ENCODE results near the gene MYH11. TPM values are rescaled to one million over a fixed set of nuclear protein-coding genes. Genes with fewer than 3 reads are reported as not detected.
"Not testable (repeated sequence)": the region's sequence is repeated elsewhere in the genome, so short reads cannot be mapped to it uniquely, and the experiment has no call there.

Gene MYH11
- total RNA-seq, 4 donors from 2014 or later: 13.7 to 139 (median 39.0) TPM

DNA sequence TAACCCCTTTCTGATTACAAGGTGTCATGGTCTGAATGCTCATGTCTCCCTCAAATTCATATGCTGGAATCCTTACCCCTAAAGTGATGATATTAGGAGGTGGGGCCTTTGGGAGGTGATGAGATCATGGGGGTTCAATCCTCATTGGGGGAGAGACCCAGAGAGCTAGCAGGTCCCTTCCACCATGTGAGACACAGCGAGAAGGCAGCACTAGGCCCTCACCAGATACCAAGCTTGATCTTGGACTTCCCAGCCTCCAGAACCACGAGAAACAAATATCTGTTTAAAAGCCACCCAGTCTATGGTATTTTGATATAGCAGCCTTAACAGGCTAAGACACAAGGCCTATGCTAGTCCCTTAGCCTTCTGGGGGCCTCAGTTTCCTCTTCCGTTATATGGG is 45.9 kb downstream of the MYH11 start:
- H3K4me3 ChIP-seq (ENCODE audit: low read depth, poor library complexity, severe bottlenecking): no peak overlapping the region
- WGBS, 2 donors: 91 to 97% methylated on average over 3 of the region's 3 CpGs
- TF ChIP-seq, protein P1, sequence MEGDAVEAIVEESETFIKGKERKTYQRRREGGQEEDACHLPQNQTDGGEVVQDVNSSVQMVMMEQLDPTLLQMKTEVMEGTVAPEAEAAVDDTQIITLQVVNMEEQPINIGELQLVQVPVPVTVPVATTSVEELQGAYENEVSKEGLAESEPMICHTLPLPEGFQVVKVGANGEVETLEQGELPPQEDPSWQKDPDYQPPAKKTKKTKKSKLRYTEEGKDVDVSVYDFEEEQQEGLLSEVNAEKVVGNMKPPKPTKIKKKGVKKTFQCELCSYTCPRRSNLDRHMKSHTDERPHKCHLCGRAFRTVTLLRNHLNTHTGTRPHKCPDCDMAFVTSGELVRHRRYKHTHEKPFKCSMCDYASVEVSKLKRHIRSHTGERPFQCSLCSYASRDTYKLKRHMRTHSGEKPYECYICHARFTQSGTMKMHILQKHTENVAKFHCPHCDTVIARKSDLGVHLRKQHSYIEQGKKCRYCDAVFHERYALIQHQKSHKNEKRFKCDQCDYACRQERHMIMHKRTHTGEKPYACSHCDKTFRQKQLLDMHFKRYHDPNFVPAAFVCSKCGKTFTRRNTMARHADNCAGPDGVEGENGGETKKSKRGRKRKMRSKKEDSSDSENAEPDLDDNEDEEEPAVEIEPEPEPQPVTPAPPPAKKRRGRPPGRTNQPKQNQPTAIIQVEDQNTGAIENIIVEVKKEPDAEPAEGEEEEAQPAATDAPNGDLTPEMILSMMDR (IDR thresholded peaks at IDR 0.05): no peak
- TF ChIP-seq POLR2A (IDR thresholded peaks at IDR 0.05): no peak
- intact Hi-C loops (cut with DNase I; ENCODE audit: low total_unique reads): no loop called here
- no peak for DNase-seq (ENCODE audit: low spot score in 2 of 2)

DNA sequence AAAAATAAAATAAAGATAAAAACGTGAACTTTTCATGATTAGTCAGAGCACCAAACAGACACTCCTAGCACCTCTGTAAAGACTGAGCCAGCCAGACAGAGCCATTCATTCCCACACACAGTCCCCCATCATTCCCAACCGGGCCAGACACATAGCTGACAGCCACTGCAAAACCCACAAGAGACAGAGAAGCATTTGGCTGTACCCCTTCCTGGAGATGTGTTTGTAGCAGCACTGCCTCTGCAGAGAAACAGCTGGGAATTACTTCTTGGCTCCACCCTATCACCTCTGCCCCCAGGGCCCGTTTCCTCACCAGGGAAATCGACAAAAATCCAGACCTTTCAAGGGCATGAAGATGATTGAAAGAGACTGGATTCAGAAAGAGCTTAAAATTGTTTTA is 46.4 kb downstream of the MYH11 start:
- 28 to 36% methylated on average over 4 of the region's 4 CpGs for WGBS, 2 donors
- no peak for DNase-seq (ENCODE audit: low spot score in 2 of 2)
- intact Hi-C loops (cut with DNase I; ENCODE audit: low total_unique reads): no loop called here
- TF ChIP-seq, protein P1 (IDR thresholded peaks at IDR 0.05): no peak
- no peak for TF ChIP-seq POLR2A (IDR thresholded peaks at IDR 0.05)
- H3K4me3 ChIP-seq (ENCODE audit: low read depth, poor library complexity, severe bottlenecking): no peak overlapping the region

DNA sequence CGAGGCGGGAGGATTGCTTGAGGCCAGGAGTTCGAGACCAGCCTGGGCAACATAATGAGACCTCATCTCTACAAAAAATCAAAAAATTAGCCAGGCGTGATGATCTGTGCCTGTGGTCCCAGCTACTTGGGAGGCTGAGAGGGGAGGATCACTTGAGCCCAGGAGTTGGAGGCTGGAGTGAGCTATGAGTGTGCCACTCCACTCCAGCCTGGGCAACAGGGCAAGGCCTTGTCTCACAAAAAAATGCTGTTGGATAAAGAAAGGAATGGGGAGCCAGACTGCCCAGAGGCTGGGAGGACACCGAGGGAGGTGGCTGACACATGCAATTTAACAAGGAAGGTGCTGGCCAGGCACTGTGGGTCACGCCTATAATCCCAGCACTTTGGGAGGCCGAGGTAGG is 47.5 kb downstream of the MYH11 start:
- intact Hi-C loops (cut with DNase I; ENCODE audit: low total_unique reads); DNase-seq (ENCODE audit: low spot score in 2 of 2): not testable (repeated sequence)
- 83 to 84% methylated on average over 7 of the region's 7 CpGs for WGBS, 2 donors

DNA sequence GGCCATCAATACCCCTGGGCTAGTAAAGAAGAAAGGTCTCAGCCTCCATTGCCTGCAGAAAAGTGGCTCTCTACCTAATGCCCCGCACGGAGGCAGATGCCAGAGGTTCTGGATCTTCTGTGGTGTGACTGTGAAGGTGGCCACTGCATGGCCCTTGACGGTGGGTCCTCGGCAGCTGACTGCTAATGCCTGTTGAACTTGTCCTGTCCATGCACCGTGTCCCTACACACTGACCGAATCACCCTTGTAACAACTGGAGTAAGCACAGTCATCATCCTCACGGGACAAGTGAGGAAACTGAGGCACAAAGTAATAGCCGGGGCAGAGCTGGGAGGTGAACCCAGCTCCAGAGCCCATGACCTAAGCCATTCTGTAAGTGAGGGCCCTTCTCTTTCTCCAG is 48.8 kb downstream of the MYH11 start:
- no peak for TF ChIP-seq POLR2A (IDR thresholded peaks at IDR 0.05)
- TF ChIP-seq, protein P1 (IDR thresholded peaks at IDR 0.05): no peak
- no peak for DNase-seq (ENCODE audit: low spot score in 2 of 2)
- no peak overlapping the region for H3K4me3 ChIP-seq (ENCODE audit: low read depth, poor library complexity, severe bottlenecking)
- intact Hi-C loops (cut with DNase I; ENCODE audit: low total_unique reads): no loop called here
- WGBS, 2 donors: 93 to 97% methylated on average over 8 of the region's 8 CpGs

More for the DNA sequence above, 47.5 kb downstream of the MYH11 start:
- H3K4me3 ChIP-seq (ENCODE audit: low read depth, poor library complexity, severe bottlenecking): not testable (repeated sequence)

DNA sequence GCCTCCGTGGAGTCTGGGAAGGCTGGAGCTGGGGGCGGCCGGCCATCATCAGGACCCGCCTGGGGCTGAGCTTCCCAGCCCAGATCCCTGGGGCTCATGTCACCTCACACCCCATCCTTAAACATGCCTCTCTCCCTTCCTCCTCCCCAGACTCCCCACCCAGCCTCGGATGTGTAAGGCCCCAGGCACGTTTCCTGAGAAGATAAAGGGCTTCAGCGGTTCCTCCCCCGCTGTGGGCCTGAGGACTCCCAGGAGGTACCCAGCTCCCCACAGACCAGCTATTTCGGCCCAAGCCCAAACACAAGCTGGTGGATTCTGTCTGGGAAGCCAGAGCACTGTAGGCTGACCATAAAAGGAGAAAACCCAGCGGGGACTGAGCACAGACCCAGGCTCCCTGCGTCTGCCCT is 49.2 kb downstream of the MYH11 start:
- intact Hi-C loops (cut with DNase I; ENCODE audit: low total_unique reads): no loop called here
- no peak for TF ChIP-seq POLR2A (IDR thresholded peaks at IDR 0.05)
- no peak for DNase-seq (ENCODE audit: low spot score in 2 of 2)
- 66 to 69% methylated on average over 11 of the region's 11 CpGs for WGBS, 2 donors
- no peak overlapping the region for H3K4me3 ChIP-seq (ENCODE audit: low read depth, poor library complexity, severe bottlenecking)

DNA sequence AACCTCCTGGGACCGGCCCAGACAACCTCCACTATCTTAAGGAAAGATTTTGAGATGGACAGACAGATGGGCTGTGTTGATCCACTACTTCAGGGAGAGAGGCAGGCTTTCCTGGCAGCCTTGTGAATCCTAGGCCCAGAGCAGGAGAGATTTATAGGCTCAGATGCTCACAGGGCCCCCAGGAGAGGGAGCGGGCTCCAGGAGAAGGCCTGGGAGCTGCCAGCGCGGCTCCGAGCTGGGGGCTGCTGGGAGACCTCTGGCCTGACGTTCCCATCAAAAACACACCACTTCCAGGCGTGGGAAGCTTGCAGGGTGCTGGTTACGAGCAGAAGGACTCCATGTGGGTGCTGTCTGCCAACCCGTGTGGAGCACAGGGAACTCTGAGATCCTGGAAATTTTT is 53.2 kb downstream of the MYH11 start:
- DNase-seq (ENCODE audit: low spot score in 2 of 2): no peak
- intact Hi-C loops (cut with DNase I; ENCODE audit: low total_unique reads): no loop called here
- no peak overlapping the region for H3K4me3 ChIP-seq (ENCODE audit: low read depth, poor library complexity, severe bottlenecking)
- TF ChIP-seq POLR2A (IDR thresholded peaks at IDR 0.05): no peak
- TF ChIP-seq, protein P1 (IDR thresholded peaks at IDR 0.05): no peak
- 57 to 73% methylated on average over 9 of the region's 9 CpGs for WGBS, 2 donors

DNA sequence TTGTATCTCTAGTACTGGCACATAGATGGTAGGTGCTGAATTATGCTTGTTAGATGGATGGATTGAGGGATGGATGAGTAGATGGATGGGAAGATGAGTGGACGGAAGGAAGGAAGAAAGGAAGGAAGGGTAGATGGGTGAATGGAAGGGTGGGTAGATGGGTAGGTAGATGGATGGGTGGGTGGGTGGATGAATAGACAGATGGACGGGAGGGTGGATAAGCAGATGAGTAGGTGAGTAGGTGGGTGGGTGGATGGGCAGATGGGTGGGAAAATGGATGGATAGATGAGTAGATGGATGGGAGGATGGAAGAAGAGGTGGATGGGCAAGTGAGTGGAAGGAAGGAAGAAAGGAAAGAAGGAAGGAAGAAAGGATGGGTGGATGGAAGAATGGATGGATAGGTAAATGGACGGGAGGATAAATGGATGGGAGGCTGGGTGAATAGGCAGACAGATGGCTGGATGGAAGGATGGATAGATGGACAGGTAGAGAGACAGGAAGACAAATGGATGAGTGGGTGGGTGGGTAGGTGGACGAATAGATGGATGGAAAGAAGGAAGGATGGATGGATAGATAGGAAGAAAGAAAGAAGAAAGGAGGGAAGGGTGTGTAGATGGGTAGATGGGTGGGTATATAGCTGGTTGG is 56.9 kb downstream of the MYH11 start:
- WGBS, 2 donors: 81 to 85% methylated on average over 4 of the region's 4 CpGs
- TF ChIP-seq, protein P1 (IDR thresholded peaks at IDR 0.05): no peak
- TF ChIP-seq POLR2A (IDR thresholded peaks at IDR 0.05): no peak
- no peak for DNase-seq (ENCODE audit: low spot score in 2 of 2)
- intact Hi-C loops (cut with DNase I; ENCODE audit: low total_unique reads): no loop called here
- H3K4me3 ChIP-seq (ENCODE audit: low read depth, poor library complexity, severe bottlenecking): no peak overlapping the region

All from lower leg skin (tissue), 4 donors.